Measurements from ENCODE around the gene PLCD1.
"Not testable (repeated sequence)": the region's sequence is repeated elsewhere in the genome, so short reads cannot be mapped to it uniquely, and the experiment has no call there.

The PLCD1 gene

DNA sequence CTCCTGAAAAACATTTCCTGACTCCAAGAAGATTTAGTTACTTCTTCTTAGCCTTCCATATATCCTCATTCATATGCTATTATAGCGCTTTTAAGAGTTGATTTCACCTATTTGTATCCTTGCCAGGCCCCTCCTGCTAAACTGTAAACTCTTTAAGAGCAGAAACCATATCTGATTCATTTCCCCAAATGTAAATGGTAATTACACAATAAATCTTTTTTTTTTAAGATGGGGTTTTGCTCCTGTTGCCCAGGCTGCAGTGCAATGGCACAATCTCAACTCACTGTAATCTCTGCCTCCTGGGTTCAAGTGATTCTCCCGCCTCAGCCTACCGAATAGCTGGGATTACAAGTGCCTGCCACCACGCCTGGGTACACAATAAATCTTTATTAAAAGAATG, 14.0 kb upstream of the PLCD1 start:
- no peak overlapping the region for H3K27ac ChIP-seq
- no peak for TF ChIP-seq CTCF (conservative IDR thresholded peaks at IDR 0.05)
- no peak for TF ChIP-seq ZFX (IDR thresholded peaks at IDR 0.05)

DNA sequence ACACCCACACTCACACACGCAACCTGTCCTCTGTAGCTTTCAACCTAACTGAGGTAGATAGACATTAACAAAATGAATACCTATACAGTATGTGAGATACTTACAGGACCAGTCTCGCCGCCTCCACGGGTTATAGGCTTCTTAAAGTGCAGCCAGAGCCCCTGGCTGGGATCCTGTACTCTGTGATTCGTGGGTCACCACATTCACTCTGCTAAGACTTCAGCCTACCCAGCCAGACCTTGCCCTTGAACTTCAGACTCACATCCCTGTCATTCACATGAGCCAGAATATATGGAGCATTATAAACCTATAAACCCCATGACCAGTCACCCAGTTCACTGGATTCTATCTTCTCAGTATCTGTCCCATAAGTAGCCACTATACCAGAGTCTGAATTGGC, 11.0 kb upstream of the PLCD1 start:
- no peak for TF ChIP-seq CTCF (conservative IDR thresholded peaks at IDR 0.05)
- no peak for TF ChIP-seq ZFX (IDR thresholded peaks at IDR 0.05)
- no peak overlapping the region for H3K27ac ChIP-seq

DNA sequence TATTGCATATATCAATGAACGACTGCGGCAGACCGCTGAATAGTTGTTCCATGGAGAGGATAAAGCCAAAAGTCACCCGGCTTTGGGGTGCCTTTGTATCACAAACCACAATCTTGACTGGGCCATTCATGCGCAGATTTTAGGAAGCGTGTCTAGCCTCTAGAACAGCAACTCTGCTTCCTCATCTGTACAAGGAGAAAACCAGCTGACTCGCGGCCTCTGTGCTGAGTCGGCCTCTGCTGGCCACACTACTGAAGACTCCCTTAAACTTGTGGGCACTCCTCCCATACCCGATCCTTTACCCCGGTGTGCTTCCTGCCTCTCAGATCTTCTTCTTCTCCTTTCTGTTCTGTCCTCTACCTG, 10.4 kb upstream of the PLCD1 start:
- TF ChIP-seq CTCF (conservative IDR thresholded peaks at IDR 0.05) (no peak), ZFX (IDR thresholded peaks at IDR 0.05) (no peak)
- no peak overlapping the region for H3K27ac ChIP-seq

DNA sequence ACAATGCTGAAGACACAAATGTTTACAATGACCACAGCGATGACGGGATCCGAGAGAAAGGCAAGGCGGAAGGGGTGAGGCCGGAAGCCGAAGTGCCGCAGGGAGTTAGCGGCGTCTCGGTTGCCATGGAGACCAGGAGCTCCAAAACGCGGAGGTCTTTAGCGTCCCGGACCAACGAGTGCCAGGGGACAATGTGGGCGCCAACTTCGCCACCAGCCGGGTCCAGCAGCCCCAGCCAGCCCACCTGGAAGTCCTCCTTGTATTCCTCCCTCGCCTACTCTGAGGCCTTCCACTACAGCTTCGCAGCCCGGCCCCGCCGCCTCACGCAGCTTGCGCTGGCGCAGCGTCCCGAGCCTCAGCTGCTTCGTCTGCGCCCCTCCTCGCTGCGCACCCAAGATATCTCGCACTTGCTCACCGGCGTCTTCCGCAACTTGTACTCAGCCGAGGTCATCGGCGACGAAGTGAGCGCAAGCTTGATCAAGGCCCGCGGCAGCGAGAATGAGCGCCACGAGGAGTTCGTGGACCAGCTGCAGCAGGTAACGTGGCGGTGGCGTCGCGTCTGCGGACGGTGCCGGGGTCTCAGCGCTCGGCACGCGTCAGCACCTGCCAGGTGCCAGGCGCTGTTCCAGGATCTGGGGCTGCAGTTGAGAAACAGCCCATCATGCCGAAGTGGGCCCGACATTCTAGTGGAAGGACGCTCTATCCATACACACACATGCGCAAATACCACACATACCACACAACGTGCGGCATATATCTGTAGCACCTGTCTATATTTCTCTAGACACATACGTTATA, 9.9 kb upstream of the PLCD1 start, which contains the start of gene DLEC1:
Gene DLEC1 (plus strand): TSS at position 108 of the 798 bp plus-strand sequence. CDS start 18 bp downstream, at position 126.
- H3K27ac ChIP-seq, result no peak within 1 kb of the TSS
- TF ChIP-seq CTCF (conservative IDR thresholded peaks at IDR 0.05) (no peak), ZFX (IDR thresholded peaks at IDR 0.05) (no peak)

DNA sequence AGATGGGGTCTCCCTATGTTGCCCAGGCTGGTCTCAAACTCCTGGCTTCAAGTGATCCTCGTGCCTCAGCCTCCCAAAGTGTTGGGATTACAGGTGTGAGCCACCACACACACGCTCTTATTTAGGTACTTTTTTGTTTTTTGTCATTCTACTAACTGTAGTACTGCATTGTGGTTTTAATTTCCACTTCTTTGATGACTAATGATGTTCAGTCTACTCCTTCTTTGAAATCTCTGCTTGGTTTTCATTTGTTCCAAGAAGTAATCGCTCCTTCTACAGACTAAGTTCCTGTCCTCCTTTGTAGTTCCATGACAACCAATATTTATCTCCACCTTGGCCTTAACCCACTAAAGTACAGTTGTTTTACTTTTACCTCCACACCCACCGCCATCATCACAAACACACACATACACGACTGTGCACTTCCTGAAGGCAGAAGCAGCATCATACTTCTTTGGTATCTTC, 9.0 kb upstream of the PLCD1 start:
- H3K27ac ChIP-seq, result no peak overlapping the region
- TF ChIP-seq CTCF (conservative IDR thresholded peaks at IDR 0.05) (no peak), ZFX (IDR thresholded peaks at IDR 0.05) (no peak)

- H3K27ac ChIP-seq, result no peak overlapping the region
- no peak for TF ChIP-seq CTCF (conservative IDR thresholded peaks at IDR 0.05)
- no peak for TF ChIP-seq ZFX (IDR thresholded peaks at IDR 0.05)
These were observed 7.5 kb upstream of the PLCD1 start for GRCh38 chr3:38036906-38037305.

GRCh38 chr3:38036286-38036685, 6.8 kb upstream of the PLCD1 start:
- H3K27ac ChIP-seq, result no peak overlapping the region
- no peak for TF ChIP-seq CTCF (conservative IDR thresholded peaks at IDR 0.05)
- no peak for TF ChIP-seq ZFX (IDR thresholded peaks at IDR 0.05)

DNA sequence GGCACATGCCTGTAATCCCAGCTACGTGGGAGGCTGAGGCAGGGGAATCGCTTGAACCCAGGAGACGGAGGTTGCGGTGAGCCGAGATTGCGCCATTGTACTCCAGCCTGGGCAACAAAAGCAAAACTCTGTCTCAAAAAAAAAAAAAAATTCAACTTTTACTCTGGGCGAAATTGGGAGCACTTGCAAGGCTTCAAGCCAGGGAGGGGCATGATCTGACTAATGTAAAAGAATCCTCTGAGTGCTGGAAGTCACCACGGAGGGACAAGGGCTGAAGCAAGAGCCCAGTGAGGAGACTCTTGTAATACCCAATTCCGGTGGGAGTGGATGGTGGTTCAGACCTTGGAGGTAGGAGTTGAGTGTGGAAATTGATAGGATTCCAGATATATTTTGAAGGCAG, 4.9 kb upstream of the PLCD1 start:
- H3K27ac ChIP-seq, result not testable (repeated sequence)

DNA sequence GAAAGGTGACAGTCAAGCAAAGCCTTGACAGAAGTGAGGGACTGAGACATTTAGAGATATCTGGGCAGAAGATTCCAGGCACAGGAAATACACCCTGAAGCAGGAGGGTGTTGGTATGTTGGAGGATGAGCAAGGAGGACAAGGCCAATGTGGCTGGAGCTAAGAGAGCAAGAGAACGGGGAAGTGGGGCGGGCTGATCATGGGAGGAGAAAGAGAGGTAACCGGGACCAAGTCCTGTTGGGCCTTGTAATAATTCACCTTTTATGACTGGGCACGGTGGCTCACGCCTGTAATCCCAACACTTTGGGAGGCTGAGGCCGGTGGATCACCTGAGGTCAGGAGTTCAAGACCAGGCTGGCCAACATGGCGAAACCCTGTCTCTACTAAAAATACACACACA, 4.1 kb upstream of the PLCD1 start:
- not testable (repeated sequence) for H3K27ac ChIP-seq
